Right forelimb (tissue), 1 donor: Measurements from ENCODE around the gene PRCC.
A peak's percentile ranks its signal among the peaks of the same experiment; 100 is the strongest.

ENCODE experiments used
- DNase-seq: peaks from one replicate; pipeline ENCODE4 v3.0.0-alpha.2; 2018

Gene PRCC

DNA sequence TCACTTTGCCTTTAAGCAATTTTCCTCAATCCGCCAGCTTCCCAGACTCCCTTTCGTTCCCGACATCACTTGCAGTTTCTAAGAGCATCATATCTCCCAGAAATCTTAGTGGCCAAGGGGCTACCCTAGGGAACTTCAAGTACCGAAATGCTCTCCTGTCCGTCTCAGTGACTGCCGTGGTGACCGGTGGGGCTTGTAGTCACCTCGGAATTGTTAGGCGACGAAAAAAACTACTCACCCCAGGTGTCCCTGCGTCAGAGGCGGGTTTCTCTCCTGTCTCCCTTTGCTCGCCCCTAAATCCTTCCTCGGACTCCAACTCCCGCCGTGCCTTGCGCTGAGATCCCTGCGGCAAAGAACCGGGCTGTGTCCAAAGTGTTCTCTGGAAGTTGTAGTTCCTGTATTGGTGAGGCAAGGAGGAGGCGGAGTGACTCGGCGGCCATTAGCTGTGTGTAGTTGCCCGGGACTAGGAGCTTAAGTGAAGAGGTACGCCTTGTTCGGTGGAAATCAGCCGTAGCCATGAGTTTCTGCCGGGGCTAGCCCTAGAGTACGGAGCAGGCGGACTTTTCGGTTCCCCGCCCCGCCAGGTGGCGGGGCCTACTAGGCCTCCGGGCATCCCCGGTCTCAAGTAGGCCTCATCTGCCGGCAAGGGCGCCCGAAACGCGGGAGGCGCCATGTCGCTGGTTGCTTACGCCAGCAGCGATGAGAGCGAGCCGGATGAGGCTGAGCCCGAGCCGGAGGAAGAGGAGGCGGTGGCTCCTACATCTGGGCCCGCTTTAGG lies at the start of gene PRCC:
PRCC (plus strand) TSS at position 435 of the 778 bp plus-strand sequence; CDS start at position 672, 237 bp downstream.
- peak; percentile 98 for DNase-seq

DNA sequence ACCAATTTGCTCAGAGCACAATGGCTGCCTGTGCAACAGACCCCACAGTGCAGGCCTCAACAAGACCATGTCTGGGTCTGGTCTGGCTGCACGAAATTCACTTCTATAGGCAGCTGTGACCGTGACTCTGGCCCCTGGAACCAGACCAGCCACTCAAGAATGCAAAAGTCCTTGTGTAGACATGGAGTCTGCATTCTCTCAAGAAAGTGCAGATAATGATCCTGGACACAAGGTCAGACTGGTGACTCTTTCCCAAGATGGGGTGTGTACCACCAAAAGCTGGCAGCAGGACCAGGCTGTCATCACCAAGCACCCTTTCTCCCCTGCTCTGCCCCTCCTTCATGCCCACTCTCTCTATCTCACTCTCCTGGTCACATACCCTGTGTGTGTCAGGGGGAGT lies 46.2 kb upstream of the PRCC start:
- no peak for DNase-seq

- DNase-seq, result no peak
These were observed 45.8 kb upstream of the PRCC start for GRCh38 chr1:156721535-156721934.

DNA sequence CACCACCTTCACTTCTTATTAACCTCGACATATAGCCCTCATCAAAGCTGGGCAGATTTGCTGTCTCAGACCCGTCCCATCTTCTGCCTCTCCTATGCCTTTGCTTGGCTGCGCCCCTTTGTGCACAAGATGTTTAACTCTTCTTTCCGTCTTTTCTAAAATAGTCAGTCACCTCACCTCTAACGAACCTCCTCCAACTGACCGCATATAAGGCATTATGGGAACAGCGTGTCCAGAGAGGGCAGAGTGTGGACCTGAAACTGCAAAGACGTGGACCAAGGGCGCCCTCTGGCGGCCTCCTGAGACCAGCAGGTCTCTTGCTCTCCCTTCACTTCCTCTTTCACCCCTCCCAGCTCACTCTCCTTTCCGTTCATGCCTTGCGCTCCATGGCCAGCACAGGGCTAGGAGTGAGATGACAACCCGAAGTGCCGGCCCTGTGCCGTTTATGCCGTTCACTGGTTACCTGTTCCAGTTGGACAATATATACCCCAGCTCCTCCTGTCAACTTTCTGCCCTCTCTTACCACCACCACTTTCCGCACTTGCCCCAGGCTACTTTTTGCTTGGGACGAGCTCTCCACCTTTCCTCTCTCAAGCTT lies 41.6 kb upstream of the PRCC start:
- peak; percentile 93 for DNase-seq

DNA sequence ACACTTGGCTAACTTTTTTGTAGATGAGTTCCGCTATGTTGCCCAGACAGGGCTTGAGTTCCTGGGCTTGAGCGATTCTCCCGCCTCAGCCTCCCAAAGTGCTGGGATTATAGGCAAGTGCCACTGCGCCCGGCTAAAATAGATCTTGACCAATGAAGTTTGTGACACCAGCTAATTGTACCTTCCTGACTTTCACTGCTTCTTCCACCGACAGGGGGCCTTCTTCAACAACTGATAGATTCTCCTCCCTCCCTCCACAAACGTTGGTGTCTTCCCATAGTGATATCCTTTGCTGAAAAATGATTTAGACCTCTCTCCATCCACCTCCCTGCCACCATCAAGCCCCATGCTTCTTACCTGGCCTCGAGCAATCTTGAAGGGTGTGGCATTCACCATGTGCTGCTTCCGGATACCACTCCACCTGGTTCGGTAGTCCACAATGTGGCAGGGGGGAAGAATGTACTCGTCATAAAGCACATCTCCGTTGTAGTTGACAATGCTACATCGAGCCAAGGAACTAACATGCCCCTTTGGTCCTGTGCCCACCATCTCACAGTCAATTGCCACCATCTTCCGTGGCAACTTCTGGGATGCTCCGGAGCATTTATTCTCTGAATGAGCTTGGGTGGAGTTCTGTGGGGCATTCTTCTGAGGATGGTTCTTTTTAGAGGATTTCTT lies 40.6 kb upstream of the PRCC start:
- no peak for DNase-seq

- DNase-seq, result no peak
These were observed 39.8 kb upstream of the PRCC start for GRCh38 chr1:156727492-156727891.

GRCh38 chr1:156727926-156728598 lies 39.3 kb upstream of the PRCC start, which contains the start of gene METTL25B:
Gene METTL25B (plus strand): TSS chr1:156728469. CDS start chr1:156729105, 636 bp downstream.
- DNase-seq, result no peak

GRCh38 chr1:156728599-156729462 lies 38.5 kb upstream of the PRCC start, which contains the start of gene ISG20L2:
Gene ISG20L2 (minus strand): TSS chr1:156728766. CDS start chr1:156727652, 1,114 bp downstream.
- peak; percentile 96 for DNase-seq

DNA sequence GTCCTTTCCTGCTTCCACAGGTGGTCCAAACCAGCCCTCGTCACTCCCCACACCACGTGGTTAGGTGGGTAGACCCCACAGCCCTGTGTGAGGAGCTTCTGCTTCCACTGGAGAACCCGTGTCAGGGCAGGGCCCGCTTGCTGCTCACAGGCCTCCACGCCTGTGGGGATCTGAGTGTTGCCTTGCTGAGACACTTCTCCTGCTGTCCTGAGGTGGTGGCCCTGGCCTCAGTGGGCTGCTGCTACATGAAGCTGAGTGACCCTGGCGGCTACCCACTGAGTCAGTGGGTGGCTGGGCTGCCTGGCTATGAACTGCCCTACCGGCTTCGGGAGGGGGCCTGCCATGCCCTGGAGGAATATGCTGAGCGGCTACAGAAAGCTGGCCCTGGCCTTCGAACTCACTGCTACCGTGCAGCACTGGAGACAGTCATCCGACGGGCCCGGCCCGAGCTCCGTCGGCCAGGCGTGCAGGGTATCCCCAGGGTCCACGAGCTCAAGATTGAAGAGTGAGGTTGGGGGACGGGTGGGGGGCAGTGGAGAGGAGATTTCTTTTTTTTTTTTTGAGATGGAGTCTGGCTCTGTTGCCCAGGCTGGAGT lies 33.2 kb upstream of the PRCC start:
- DNase-seq, result no peak

- DNase-seq, result no peak
These were observed 28.9 kb upstream of the PRCC start for GRCh38 chr1:156738407-156738806.

GRCh38 chr1:156738916-156739315 lies 28.4 kb upstream of the PRCC start:
- DNase-seq, result no peak

DNA sequence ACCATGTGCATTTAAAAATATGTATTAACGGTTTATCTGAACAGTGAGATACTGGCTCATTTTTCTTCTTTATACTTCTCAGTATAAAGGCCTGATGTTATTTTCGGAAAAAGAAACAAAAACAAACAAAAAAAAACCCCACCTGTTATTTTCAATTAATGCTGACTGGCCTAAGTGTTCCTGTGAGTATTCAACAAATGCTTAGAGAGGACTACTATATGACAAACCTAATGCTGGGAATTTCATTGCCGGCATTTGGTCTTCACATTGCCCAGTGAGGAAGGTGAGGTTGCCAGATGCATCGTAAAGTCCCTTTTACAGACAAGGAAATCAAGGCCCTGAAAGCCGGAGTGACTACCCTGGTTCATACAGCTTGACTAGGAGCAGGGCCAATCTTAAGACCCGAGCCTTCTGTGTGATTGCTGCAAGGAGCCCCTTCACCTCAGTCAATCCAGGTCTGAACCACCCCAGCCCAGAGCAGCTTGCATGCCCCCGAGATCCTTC lies 27.0 kb upstream of the PRCC start:
- DNase-seq, result no peak

GRCh38 chr1:156740741-156741480 lies 26.4 kb upstream of the PRCC start, which contains the start of gene MRPL24:
Gene MRPL24 (minus strand): TSS chr1:156741088. CDS start chr1:156738704, 2,384 bp downstream.
- peak; percentile 98 for DNase-seq

DNA sequence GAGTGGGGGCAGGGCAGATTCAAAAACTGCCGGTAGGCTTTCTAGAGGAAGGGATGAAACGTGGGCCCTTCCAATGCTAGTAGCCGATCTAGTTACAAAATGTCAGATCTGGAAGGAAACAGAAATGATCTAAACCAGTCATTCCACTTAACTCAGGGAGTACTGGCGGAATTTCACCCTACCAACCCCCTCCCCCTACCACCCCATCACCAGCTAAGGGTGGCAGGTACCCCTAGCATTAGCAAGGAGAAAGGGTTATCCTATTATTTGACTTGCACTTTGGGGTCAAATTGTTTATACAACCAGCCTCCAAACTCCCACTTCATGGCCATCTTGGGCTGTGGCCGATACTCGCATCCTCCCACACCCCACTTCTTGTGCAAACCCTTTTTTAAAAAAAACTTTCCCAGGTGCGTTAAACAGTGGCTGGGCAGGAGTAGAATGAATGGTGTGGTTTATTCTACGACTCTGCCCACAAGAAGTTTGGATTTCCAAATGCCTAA lies 25.8 kb upstream of the PRCC start:
- DNase-seq, result no peak

- no peak for DNase-seq
These were observed 25.3 kb upstream of the PRCC start for GRCh38 chr1:156742017-156742416.

DNA sequence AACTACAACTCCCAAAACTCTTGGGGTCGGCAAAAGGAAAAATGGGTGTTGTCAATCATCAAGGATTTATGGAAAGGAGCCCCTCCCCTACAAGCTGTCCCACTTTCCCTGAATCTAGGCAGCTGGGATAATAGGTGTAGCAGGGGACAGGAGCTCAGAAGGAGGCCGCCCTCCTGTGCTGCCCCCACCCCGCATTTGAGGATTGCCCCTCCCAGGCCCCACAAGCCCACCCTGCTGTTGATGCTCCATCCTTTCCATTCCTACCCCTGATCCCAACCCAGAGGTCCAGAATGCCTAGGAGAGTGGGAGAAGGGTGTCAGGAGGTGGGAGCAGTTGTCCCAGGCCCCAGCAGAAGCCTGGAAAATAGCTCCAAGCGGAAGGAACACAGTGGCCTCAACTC lies 24.5 kb upstream of the PRCC start:
- no peak for DNase-seq

DNA sequence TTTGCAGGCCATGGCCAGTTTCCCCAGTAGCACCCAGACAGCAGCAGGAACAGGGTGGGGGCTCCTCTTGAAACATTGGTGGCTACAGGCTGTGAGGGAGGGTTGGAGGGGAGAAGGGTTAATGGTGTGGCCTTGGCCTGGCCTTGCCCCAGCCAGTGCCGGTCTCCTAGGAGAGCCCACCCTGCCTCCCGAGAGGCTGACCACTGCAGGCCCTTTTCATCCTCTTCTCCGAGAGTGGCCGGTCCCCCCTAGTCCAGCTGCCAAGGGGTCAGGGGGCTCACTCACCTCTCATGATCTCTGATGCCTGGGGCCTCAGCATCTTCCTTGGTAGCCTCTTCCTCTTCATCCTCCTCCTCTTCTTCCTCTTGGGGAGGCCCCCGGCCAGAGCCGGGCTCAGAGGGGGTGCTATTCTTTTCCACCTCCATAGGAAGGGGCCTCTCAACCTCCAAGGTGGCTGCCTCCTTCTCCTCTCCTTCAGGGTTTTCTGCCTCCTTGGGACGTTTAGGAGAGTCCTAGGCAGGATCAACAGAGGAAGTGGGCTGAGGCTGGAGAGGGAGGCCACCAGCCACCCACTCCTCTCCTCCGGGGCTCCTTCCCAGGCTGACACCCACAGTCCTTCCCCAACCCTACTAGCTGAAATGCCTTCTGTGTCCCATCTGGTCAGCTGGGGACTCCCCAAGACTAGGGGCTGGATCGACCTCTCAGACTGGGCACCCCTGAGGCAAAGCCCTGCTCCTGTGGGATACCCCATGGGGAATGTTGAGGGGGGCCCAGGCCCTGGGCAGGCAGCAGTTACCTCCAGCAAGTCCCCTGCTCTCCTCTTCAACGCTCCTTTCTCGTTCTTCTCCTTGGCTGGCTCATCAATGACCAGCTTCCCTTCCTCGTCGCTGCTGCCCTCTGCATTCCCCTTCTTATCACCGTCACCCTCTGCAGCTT lies 23.7 kb upstream of the PRCC start:
- no peak for DNase-seq

- DNase-seq, result no peak
These were observed 23.0 kb upstream of the PRCC start for GRCh38 chr1:156744344-156744743.

DNA sequence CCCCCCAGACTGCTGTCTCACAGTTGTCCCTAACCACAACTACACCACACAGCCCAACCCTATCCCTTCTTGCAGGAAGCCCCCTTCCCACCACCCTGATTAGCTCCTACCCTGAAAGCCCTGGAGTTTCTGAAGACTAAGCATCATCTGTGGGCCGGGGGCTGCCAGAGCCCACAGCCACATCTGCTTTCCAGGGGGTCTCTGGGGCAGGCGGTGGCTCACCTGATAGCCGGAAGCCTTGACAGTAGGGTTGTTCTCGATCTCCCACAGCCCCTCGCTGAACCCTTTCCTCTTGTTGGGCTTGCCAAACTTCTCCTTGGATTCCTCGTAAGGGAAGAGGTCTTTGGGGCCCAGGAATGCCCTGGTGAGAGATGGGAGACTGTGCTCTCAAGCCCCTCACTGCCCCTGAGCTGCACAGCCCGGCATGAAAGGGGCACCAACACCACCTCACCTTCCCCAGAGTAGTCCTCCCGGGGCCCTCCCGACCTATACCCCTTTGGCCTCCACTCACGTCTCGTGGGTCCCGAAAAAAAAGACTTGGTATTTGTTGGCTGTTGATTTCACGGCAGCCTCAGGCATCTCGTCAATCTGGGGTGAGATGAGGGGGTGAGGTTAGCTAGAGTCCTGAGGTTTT lies 22.4 kb upstream of the PRCC start:
- no peak for DNase-seq
